ENCODE results near the gene DERL3. TPM values are rescaled to one million over a fixed set of nuclear protein-coding genes. Genes with fewer than 3 reads are reported as not detected.
"Not testable (repeated sequence)": the region's sequence is repeated elsewhere in the genome, so short reads cannot be mapped to it uniquely, and the experiment has no call there.

The DERL3 gene
- total RNA-seq, 1 donor from 2014 or later = 2.0 TPM

- no peak for DNase-seq (ENCODE audit: low spot score)
- no peaks in the 10 kb centered on the region for H3K27me3 Mint-ChIP-seq (ENCODE audit: low read depth)
- H3K4me3 Mint-ChIP-seq (ENCODE audit: unreplicated experiment) = no peak overlapping the region
- no peak overlapping the region for H3K27ac Mint-ChIP-seq (ENCODE audit: unreplicated experiment)
- H3K4me1 Mint-ChIP-seq (ENCODE audit: low read depth) = no peaks in the 10 kb centered on the region
- H3K9me3 Mint-ChIP-seq (ENCODE audit: low read depth) = no peaks in the 10 kb centered on the region
- TF ChIP-seq CTCF (IDR thresholded peaks at IDR 0.05) = no peak
- peaks cover 24% of the 10 kb centered on the region for H3K36me3 Mint-ChIP-seq (ENCODE audit: low read depth)
These were observed 38.8 kb upstream of the DERL3 start for GRCh38 chr22:23877566-23877965.

- H3K4me1 Mint-ChIP-seq (ENCODE audit: low read depth) = no peaks in the 10 kb centered on the region
- no peak overlapping the region for H3K4me3 Mint-ChIP-seq (ENCODE audit: unreplicated experiment)
- peak; percentile 46 for DNase-seq (ENCODE audit: low spot score)
- H3K9me3 Mint-ChIP-seq (ENCODE audit: low read depth) = no peaks in the 10 kb centered on the region
- H3K36me3 Mint-ChIP-seq (ENCODE audit: low read depth) = peaks cover 24% of the 10 kb centered on the region
- H3K27ac Mint-ChIP-seq (ENCODE audit: unreplicated experiment) = no peak overlapping the region
- no peaks in the 10 kb centered on the region for H3K27me3 Mint-ChIP-seq (ENCODE audit: low read depth)
- TF ChIP-seq CTCF (IDR thresholded peaks at IDR 0.05) = no peak
These were observed 37.0 kb upstream of the DERL3 start for GRCh38 chr22:23875801-23876200.

- H3K4me1 Mint-ChIP-seq (ENCODE audit: low read depth) = no peaks in the 10 kb centered on the region
These were observed 36.1 kb upstream of the DERL3 start for GRCh38 chr22:23874871-23875270.

GRCh38 chr22:23868580-23868979 lies 29.8 kb upstream of the DERL3 start:
- H3K36me3 Mint-ChIP-seq (ENCODE audit: low read depth) = peaks cover 15% of the 10 kb centered on the region
- no peaks in the 10 kb centered on the region for H3K9me3 Mint-ChIP-seq (ENCODE audit: low read depth)
- H3K27ac Mint-ChIP-seq (ENCODE audit: unreplicated experiment) = no peak overlapping the region
- DNase-seq (ENCODE audit: low spot score) = no peak
- H3K4me1 Mint-ChIP-seq (ENCODE audit: low read depth) = no peaks in the 10 kb centered on the region
- H3K27me3 Mint-ChIP-seq (ENCODE audit: low read depth) = no peaks in the 10 kb centered on the region
- TF ChIP-seq CTCF (IDR thresholded peaks at IDR 0.05) = no peak
- no peak overlapping the region for H3K4me3 Mint-ChIP-seq (ENCODE audit: unreplicated experiment)

More at GRCh38 chr22:23874871-23875270, 36.1 kb upstream of the DERL3 start:
- Mint-ChIP-seq H3K27me3 (ENCODE audit: low read depth) (no peaks in the 10 kb centered on the region), H3K9me3 (ENCODE audit: low read depth) (no peaks in the 10 kb centered on the region), H3K4me3 (ENCODE audit: unreplicated experiment) (no peak overlapping the region), H3K36me3 (ENCODE audit: low read depth) (peaks cover 26% of the 10 kb centered on the region), H3K27ac (ENCODE audit: unreplicated experiment) (no peak overlapping the region)
- no peak for DNase-seq (ENCODE audit: low spot score)
- TF ChIP-seq CTCF (IDR thresholded peaks at IDR 0.05) = no peak

- H3K27ac Mint-ChIP-seq (ENCODE audit: unreplicated experiment); H3K4me3 Mint-ChIP-seq (ENCODE audit: unreplicated experiment); H3K9me3 Mint-ChIP-seq (ENCODE audit: low read depth); DNase-seq (ENCODE audit: low spot score); H3K27me3 Mint-ChIP-seq (ENCODE audit: low read depth); H3K4me1 Mint-ChIP-seq (ENCODE audit: low read depth): not testable (repeated sequence)
- peaks cover 18% of the 10 kb centered on the region for H3K36me3 Mint-ChIP-seq (ENCODE audit: low read depth)
These were observed 25.8 kb upstream of the DERL3 start for GRCh38 chr22:23864499-23865154.

GRCh38 chr22:23862103-23862502 lies 23.3 kb upstream of the DERL3 start:
- H3K27ac Mint-ChIP-seq (ENCODE audit: unreplicated experiment) = no peak overlapping the region
- H3K4me1 Mint-ChIP-seq (ENCODE audit: low read depth) = peaks cover 4% of the 10 kb centered on the region
- peak; percentile 47 for DNase-seq (ENCODE audit: low spot score)
- peaks cover 12% of the 10 kb centered on the region for H3K36me3 Mint-ChIP-seq (ENCODE audit: low read depth)
- peak; percentile 77 for TF ChIP-seq CTCF (IDR thresholded peaks at IDR 0.05)
- no peaks in the 10 kb centered on the region for H3K9me3 Mint-ChIP-seq (ENCODE audit: low read depth)
- H3K4me3 Mint-ChIP-seq (ENCODE audit: unreplicated experiment) = no peak overlapping the region
- no peaks in the 10 kb centered on the region for H3K27me3 Mint-ChIP-seq (ENCODE audit: low read depth)

GRCh38 chr22:23860187-23860586 lies 21.4 kb upstream of the DERL3 start:
- H3K4me1 Mint-ChIP-seq (ENCODE audit: low read depth) = peaks cover 13% of the 10 kb centered on the region
- not testable (repeated sequence) for H3K36me3 Mint-ChIP-seq (ENCODE audit: low read depth); H3K4me3 Mint-ChIP-seq (ENCODE audit: unreplicated experiment); H3K27ac Mint-ChIP-seq (ENCODE audit: unreplicated experiment); DNase-seq (ENCODE audit: low spot score); H3K27me3 Mint-ChIP-seq (ENCODE audit: low read depth); H3K9me3 Mint-ChIP-seq (ENCODE audit: low read depth)

Data from chondrocyte (in vitro differentiated cells).